Measurements from ENCODE around the gene SERGEF. TPM values are rescaled to one million over a fixed set of nuclear protein-coding genes. Genes with fewer than 3 reads are reported as not detected.
A peak's percentile ranks its signal among the peaks of the same experiment; 100 is the strongest.

SERGEF gene
- total and polyA plus RNA-seq, 2 of the 13 experiments (the other 11 are each of a cell fraction or from before 2014, with no cell fraction given) = 54.5 to 114 TPM

DNA sequence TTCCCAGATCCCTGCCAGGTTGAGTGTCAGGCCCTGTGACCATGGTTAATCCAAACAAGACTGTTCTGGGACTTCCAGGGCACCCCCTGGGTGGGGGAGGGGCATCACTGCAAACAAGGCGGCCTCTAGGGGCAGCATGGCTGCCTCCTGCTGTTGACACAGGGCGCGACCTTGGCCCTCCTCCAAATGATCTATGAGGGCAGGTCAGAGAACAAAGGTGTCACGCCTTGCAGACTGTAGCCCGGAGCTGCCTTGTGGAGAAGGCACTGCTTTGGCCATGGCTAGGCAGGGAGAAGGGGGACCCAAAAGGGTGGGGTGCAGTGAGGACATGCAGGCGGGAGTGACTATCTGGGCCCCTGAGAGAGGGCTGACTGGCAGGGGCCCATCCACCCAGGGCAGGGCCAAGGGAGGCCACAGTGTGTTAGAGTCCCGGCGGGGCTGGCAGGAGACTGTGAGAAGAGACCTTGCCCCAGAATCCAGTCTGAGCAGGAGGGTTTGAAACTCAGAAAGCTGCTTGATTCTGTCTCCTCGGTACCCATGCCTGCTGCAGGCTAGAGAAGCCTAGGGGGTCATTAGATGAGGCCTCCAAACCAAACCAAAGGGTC, 242.7 kb downstream of the SERGEF start (continued):
- TF ChIP-seq, protein P1, sequence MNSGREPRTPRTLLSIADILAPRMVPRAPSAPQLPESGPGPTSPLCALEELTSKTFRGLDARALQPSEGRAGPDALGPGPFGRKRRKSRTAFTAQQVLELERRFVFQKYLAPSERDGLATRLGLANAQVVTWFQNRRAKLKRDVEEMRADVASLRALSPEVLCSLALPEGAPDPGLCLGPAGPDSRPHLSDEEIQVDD (CRISPR knock-in tag; IDR thresholded peaks at IDR 0.05; ENCODE audit: borderline replicate concordance) = peak; percentile 30; the same call in 1 of the 2 replicates
- peak; percentile 97 for TF ChIP-seq GATAD2A (CRISPR knock-in tag; IDR thresholded peaks at IDR 0.05)
- no peak for TF ChIP-seq SP140L (CRISPR knock-in tag; IDR thresholded peaks at IDR 0.05; ENCODE audit: borderline replicate concordance)
- peak; percentile 65; the same call in 1 of the 2 replicates for TF ChIP-seq TGIF2 (CRISPR knock-in tag; IDR thresholded peaks at IDR 0.05)
- peak; percentile 99; the same call in 1 of the 2 replicates for TF ChIP-seq REPIN1 (CRISPR knock-in tag; IDR thresholded peaks at IDR 0.05; ENCODE audit: borderline replicate concordance, low read depth)
- TF ChIP-seq, protein P2, sequence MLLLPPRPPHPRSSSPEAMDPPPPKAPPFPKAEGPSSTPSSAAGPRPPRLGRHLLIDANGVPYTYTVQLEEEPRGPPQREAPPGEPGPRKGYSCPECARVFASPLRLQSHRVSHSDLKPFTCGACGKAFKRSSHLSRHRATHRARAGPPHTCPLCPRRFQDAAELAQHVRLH (CRISPR knock-in tag; IDR thresholded peaks at IDR 0.05; ENCODE audit: borderline replicate concordance, low read depth) = peak; percentile 96; the same call in 1 of the 2 replicates
- TF ChIP-seq, protein P3, sequence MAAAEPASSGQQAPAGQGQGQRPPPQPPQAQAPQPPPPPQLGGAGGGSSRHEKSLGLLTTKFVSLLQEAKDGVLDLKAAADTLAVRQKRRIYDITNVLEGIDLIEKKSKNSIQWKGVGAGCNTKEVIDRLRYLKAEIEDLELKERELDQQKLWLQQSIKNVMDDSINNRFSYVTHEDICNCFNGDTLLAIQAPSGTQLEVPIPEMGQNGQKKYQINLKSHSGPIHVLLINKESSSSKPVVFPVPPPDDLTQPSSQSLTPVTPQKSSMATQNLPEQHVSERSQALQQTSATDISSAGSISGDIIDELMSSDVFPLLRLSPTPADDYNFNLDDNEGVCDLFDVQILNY (CRISPR knock-in tag; conservative IDR thresholded peaks at IDR 0.05) = no peak
- no peak for TF ChIP-seq REXO4 (CRISPR knock-in tag; IDR thresholded peaks at IDR 0.05; ENCODE audit: borderline replicate concordance)
- TF ChIP-seq ZNF382 (CRISPR knock-in tag; IDR thresholded peaks at IDR 0.05; ENCODE audit: borderline replicate concordance) = no peak
- no peak for TF ChIP-seq NKX3-1 (CRISPR knock-in tag; IDR thresholded peaks at IDR 0.05)
- TF ChIP-seq RCOR2 (CRISPR knock-in tag; IDR thresholded peaks at IDR 0.05) = peak; percentile 94
- no peak for TF ChIP-seq SNRNP70 (IDR thresholded peaks at IDR 0.05; ENCODE audit: low read depth, low read length)
- peak; percentile 95 for TF ChIP-seq SOX5 (CRISPR knock-in tag; IDR thresholded peaks at IDR 0.05; ENCODE audit: borderline replicate concordance)
- TF ChIP-seq ZNF737 (CRISPR knock-in tag; IDR thresholded peaks at IDR 0.05; ENCODE audit: borderline replicate concordance) = no peak
- TF ChIP-seq SMYD3 (CRISPR knock-in tag; IDR thresholded peaks at IDR 0.05) = peak; percentile 87
- TF ChIP-seq RFXAP (CRISPR knock-in tag; IDR thresholded peaks at IDR 0.05; ENCODE audit: borderline replicate concordance) = peak; percentile 84
- peak; percentile 81 for TF ChIP-seq PPARG (CRISPR knock-in tag; conservative IDR thresholded peaks at IDR 0.05)
- TF ChIP-seq SIN3A (IDR thresholded peaks at IDR 0.05; ENCODE audit: borderline replicate concordance, low read depth, low read length) = no peak; the same call in 1 of the 2 replicates
- TF ChIP-seq, protein P4, sequence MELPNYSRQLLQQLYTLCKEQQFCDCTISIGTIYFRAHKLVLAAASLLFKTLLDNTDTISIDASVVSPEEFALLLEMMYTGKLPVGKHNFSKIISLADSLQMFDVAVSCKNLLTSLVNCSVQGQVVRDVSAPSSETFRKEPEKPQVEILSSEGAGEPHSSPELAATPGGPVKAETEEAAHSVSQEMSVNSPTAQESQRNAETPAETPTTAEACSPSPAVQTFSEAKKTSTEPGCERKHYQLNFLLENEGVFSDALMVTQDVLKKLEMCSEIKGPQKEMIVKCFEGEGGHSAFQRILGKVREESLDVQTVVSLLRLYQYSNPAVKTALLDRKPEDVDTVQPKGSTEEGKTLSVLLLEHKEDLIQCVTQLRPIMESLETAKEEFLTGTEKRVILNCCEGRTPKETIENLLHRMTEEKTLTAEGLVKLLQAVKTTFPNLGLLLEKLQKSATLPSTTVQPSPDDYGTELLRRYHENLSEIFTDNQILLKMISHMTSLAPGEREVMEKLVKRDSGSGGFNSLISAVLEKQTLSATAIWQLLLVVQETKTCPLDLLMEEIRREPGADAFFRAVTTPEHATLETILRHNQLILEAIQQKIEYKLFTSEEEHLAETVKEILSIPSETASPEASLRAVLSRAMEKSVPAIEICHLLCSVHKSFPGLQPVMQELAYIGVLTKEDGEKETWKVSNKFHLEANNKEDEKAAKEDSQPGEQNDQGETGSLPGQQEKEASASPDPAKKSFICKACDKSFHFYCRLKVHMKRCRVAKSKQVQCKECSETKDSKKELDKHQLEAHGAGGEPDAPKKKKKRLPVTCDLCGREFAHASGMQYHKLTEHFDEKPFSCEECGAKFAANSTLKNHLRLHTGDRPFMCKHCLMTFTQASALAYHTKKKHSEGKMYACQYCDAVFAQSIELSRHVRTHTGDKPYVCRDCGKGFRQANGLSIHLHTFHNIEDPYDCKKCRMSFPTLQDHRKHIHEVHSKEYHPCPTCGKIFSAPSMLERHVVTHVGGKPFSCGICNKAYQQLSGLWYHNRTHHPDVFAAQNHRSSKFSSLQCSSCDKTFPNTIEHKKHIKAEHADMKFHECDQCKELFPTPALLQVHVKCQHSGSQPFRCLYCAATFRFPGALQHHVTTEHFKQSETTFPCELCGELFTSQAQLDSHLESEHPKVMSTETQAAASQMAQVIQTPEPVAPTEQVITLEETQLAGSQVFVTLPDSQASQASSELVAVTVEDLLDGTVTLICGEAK (IDR thresholded peaks at IDR 0.05) = no peak
- TF ChIP-seq, protein P4 (CRISPR knock-in tag; IDR thresholded peaks at IDR 0.05) = peak; percentile 75; the same call in 1 of the 2 replicates
- peak; percentile 57; the same call in 1 of the 2 replicates for TF ChIP-seq ZNF232 (CRISPR knock-in tag; IDR thresholded peaks at IDR 0.05; ENCODE audit: borderline replicate concordance)
